CD14-positive monocyte (primary cell): Measurements from ENCODE around the gene PDLIM4. TPM values are rescaled to one million over a fixed set of nuclear protein-coding genes. Genes with fewer than 3 reads are reported as not detected.

ENCODE experiments used
- DNase-seq, 3 donors: peaks; one replicate each; pipeline ENCODE4 v3.0.0-alpha.2; 2011 to 2022
- H2AFZ ChIP-seq: 2 replicates; pipeline ENCODE4 v1.6.0; 2012; ENCODE audit warnings: mild to moderate bottlenecking, low read depth, low read length, inconsistent platforms; ENCODE audit not compliant: insufficient read depth, poor library complexity, severe bottlenecking
- H3K27ac ChIP-seq, 2 donors: 1 replicate in 1 of 2; 2 replicates in 1 of 2; pipeline ENCODE4 v1.5.1; 2012 to 2013; ENCODE audit warnings: low read length in 2 of 2, control low read depth in 1 of 2, inconsistent platforms in 1 of 2, low read depth in 1 of 2, mild to moderate bottlenecking in 1 of 2
- H3K27me3 ChIP-seq, 2 donors: one replicate each; pipeline versions ENCODE4 v1.6.0 to v1.6.1; 2011 to 2013; ENCODE audit warnings: low read length in 2 of 2; ENCODE audit not compliant: control insufficient read depth in 2 of 2, insufficient read depth in 2 of 2
- H3K36me3 ChIP-seq, 2 donors: replicated peaks in 1 of 2; 1 replicate in 1 of 2; 2 replicates in 1 of 2; pipeline versions ENCODE4 v1.5.1 to v1.6.1; 2012 to 2013; ENCODE audit warnings: low read length in 2 of 2, control low read depth in 1 of 2, inconsistent platforms in 1 of 2, mild to moderate bottlenecking in 1 of 2; ENCODE audit not compliant: insufficient read depth in 2 of 2, control insufficient read depth in 1 of 2
- H3K4me1 ChIP-seq, 2 donors: 1 replicate in 1 of 2; 2 replicates in 1 of 2; pipeline versions ENCODE4 v1.5.1 to v1.6.1; 2012 to 2013; ENCODE audit warnings: low read length in 2 of 2, control low read depth in 1 of 2, inconsistent platforms in 1 of 2, mild to moderate bottlenecking in 1 of 2, moderate library complexity in 1 of 2; ENCODE audit not compliant: insufficient read depth in 2 of 2, control insufficient read depth in 1 of 2
- H3K4me2 ChIP-seq: replicated peaks from 2 replicates; pipeline ENCODE3; 2012; ENCODE audit warnings: low read length, moderate library complexity, mild to moderate bottlenecking; ENCODE audit not compliant: poor library complexity, severe bottlenecking; ENCODE audit errors: extremely low read depth
- H3K4me3 ChIP-seq, 3 experiments: fragments of 200-600 bp in 1 of 3; sonication (generic) in 1 of 3; replicated peaks in 1 of 3; 1 replicate in 2 of 3; 2 replicates in 1 of 3; pipeline ENCODE4 v1.5.1; 2011 to 2013; ENCODE audit warnings: low read length in 3 of 3, mild to moderate bottlenecking in 3 of 3, control low read depth in 2 of 3, low read depth in 2 of 3, inconsistent platforms in 1 of 3, moderate library complexity in 1 of 3
- H3K79me2 ChIP-seq: 2 replicates; pipeline ENCODE4 v1.6.0; 2012; ENCODE audit warnings: mild to moderate bottlenecking, control low read depth, inconsistent platforms, low read length, moderate library complexity; ENCODE audit not compliant: insufficient read depth
- H3K9ac ChIP-seq: 2 replicates; pipeline ENCODE4 v1.6.0; 2017; ENCODE audit warnings: low read length, mild to moderate bottlenecking; ENCODE audit not compliant: insufficient read depth, poor library complexity, severe bottlenecking
- H3K9me3 ChIP-seq, 2 donors: replicated peaks in 1 of 2; 1 replicate in 1 of 2; 2 replicates in 1 of 2; pipeline versions ENCODE4 v1.5.1 to v1.6.1; 2012 to 2013; ENCODE audit warnings: low read length in 2 of 2, control low read depth in 1 of 2; ENCODE audit not compliant: control insufficient read depth in 1 of 2, insufficient read depth in 1 of 2
- H4K20me1 ChIP-seq: 2 replicates; pipeline ENCODE4 v1.6.0; 2012; ENCODE audit warnings: mild to moderate bottlenecking, low read length, control low read depth, moderate library complexity; ENCODE audit not compliant: insufficient read depth
- H3K27ac Mint-ChIP-seq, 7 donors: one replicate each; pipeline ENCODE4 v1.8.0; 2020; ENCODE audit warnings: mild to moderate bottlenecking in 7 of 7, mixed read lengths in 7 of 7, moderate library complexity in 6 of 7, inconsistent platforms in 2 of 7
- H3K27me3 Mint-ChIP-seq, 3 donors: one replicate each; pipeline ENCODE4 v1.8.0; 2021 to 2022; ENCODE audit warnings: low read depth in 3 of 3, mild to moderate bottlenecking in 3 of 3, mixed read lengths in 3 of 3, moderate library complexity in 3 of 3, inconsistent platforms in 1 of 3
- H3K36me3 Mint-ChIP-seq, 2 donors: one replicate each; pipeline ENCODE4 v1.8.0; 2020; ENCODE audit warnings: mixed read lengths in 2 of 2, inconsistent platforms in 1 of 2, mild to moderate bottlenecking in 1 of 2
- H3K4me1 Mint-ChIP-seq: one replicate; pipeline ENCODE4 v1.8.0; 2020; ENCODE audit warnings: mild to moderate bottlenecking, mixed read lengths
- H3K4me3 Mint-ChIP-seq, 2 donors: one replicate each; pipeline ENCODE4 v1.8.0; 2020; ENCODE audit warnings: mild to moderate bottlenecking in 2 of 2, mixed read lengths in 2 of 2, moderate library complexity in 1 of 2
- H3K9me3 Mint-ChIP-seq, 7 donors: one replicate each; pipeline ENCODE4 v1.8.0; 2020 to 2022; ENCODE audit warnings: mixed read lengths in 7 of 7, mild to moderate bottlenecking in 6 of 7, moderate library complexity in 6 of 7, inconsistent platforms in 2 of 7
- CTCF ChIP-seq: fragments of 200-600 bp; IDR thresholded peaks from one replicate; pipeline ENCODE4 v1.8.0; 2022; ENCODE audit warnings: antibody characterized with exemption, mild to moderate bottlenecking
- WGBS: methylation state at CpG from one replicate; pipeline ENCODE4 v1.1.5; 2013; ENCODE audit warnings: missing lambda C conversion rate; ENCODE audit not compliant: insufficient coverage; 5-methylcytosine and 5-hydroxymethylcytosine counted together
- intact Hi-C, 2 donors: fragments of 100-400 bp; cut with micrococcal nuclease; formaldehyde crosslinking; loops; one replicate each; pipeline versions ENCODE4 v1.15.0 to v1.15.1; 2023
- polyA plus RNA-seq, 3 donors: library from polyadenylated mRNA; depleted of rRNA in 1 of 3; unstranded in 2 of 3; stranded (reverse) in 1 of 3; fragments of 300-500 nt in 2 of 3; fragments of >200 nt in 1 of 3; fragmentation: Illumina TruSeq in 2 of 3; gene quantifications; 1 replicate in 2 of 3; 2 replicates in 1 of 3; pipeline ENCODE4 v1.2.3, GENCODE V29; 2012 to 2021

Gene PDLIM4
- polyA plus RNA-seq, 3 donors, result not detected

GRCh38 chr5:132246806-132247205 lies 10.7 kb upstream of the PDLIM4 start:
- H4K20me1 ChIP-seq, result no peaks in the 10 kb centered on the region
- no peak for DNase-seq
- H3K4me2 ChIP-seq, result no peak overlapping the region
- intact Hi-C loops, result no loop called here
- Mint-ChIP-seq H3K36me3 (peaks cover 0 to 3% of the 10 kb centered on the region in 2 donors), H3K27ac (no peak overlapping the region), H3K27me3 (peaks cover 0 to 9% (median 4%) of the 10 kb centered on the region in 3 donors), H3K9me3 (peaks cover 16 to 46% (median 27%) of the 10 kb centered on the region in 7 donors), H3K4me1 (no peaks in the 10 kb centered on the region), H3K4me3 (no peak overlapping the region)
- no peak for TF ChIP-seq CTCF
- no peaks in the 10 kb centered on the region for H3K27me3 ChIP-seq
- H2AFZ ChIP-seq, result no peak overlapping the region
- no peaks in the 10 kb centered on the region for H3K4me1 ChIP-seq
- no peak overlapping the region for H3K27ac ChIP-seq
- no peak overlapping the region for H3K9ac ChIP-seq
- H3K36me3 ChIP-seq, result no peaks in the 10 kb centered on the region
- no peak overlapping the region for H3K4me3 ChIP-seq
- H3K79me2 ChIP-seq, result no peaks in the 10 kb centered on the region
- H3K9me3 ChIP-seq, result peaks cover 0 to 16% of the 10 kb centered on the region in 2 donors

GRCh38 chr5:132250547-132250946 lies 6.9 kb upstream of the PDLIM4 start:
- no peaks in the 10 kb centered on the region for H3K4me1 Mint-ChIP-seq
- Histone ChIP-seq H3K27me3 (peaks cover 0 to 3% of the 10 kb centered on the region in 2 donors), H3K4me3 (no peak overlapping the region), H3K4me1 (no peaks in the 10 kb centered on the region), H3K27ac (no peak overlapping the region), H3K79me2 (no peaks in the 10 kb centered on the region), H3K9me3 (peaks cover 0 to 4% of the 10 kb centered on the region in 2 donors), H4K20me1 (no peaks in the 10 kb centered on the region), H2AFZ (no peak overlapping the region), H3K4me2 (no peak overlapping the region), H3K36me3 (no peaks in the 10 kb centered on the region), H3K9ac (no peak overlapping the region)
- no peak for TF ChIP-seq CTCF
- no peak overlapping the region for H3K4me3 Mint-ChIP-seq
- 100% methylated on average over 1 of the region's 2 CpGs for WGBS
- peaks cover under 1 to 10% (median 7%) of the 10 kb centered on the region in 3 donors for H3K27me3 Mint-ChIP-seq
- H3K27ac Mint-ChIP-seq, result no peak overlapping the region
- peaks cover 0 to 3% of the 10 kb centered on the region in 2 donors for H3K36me3 Mint-ChIP-seq
- no peak for DNase-seq
- peaks cover 6 to 20% (median 11%) of the 10 kb centered on the region in 7 donors for H3K9me3 Mint-ChIP-seq
- intact Hi-C loops, result loop anchor here in 1 of 2 donors (10.0 kb wide), 1 partner anchor 454 kb away; no protein-coding TSS in a partner anchor
